Measurements from ENCODE around the gene NCF4. TPM values are rescaled to one million over a fixed set of nuclear protein-coding genes. Genes with fewer than 3 reads are reported as not detected.

Gene NCF4
- total RNA-seq, 1 donor, result not detected

DNA sequence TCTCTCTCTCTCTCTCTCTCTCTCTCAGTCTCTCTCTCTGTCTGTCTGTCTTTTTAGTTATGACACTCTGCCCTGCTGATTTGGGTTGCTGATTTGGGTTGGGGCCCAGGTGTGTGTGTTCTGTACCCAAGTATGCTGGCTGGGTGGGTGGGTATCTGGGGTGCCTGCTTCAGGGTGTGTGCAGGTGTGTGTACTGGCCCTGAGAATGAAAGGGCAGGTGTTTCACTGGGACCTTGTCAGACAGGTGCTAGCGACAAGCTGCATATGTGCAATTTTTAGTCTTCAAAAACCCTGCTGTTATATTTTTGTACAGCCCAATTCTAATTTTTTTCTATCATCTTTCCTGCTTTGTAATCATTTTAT lies 53.6 kb downstream of the NCF4 start:
- no peak for DNase-seq (ENCODE audit: low read depth)
- H3K4me3 ChIP-seq (ENCODE audit: low read depth, low read length), result no peak overlapping the region
- TF ChIP-seq, protein P1, sequence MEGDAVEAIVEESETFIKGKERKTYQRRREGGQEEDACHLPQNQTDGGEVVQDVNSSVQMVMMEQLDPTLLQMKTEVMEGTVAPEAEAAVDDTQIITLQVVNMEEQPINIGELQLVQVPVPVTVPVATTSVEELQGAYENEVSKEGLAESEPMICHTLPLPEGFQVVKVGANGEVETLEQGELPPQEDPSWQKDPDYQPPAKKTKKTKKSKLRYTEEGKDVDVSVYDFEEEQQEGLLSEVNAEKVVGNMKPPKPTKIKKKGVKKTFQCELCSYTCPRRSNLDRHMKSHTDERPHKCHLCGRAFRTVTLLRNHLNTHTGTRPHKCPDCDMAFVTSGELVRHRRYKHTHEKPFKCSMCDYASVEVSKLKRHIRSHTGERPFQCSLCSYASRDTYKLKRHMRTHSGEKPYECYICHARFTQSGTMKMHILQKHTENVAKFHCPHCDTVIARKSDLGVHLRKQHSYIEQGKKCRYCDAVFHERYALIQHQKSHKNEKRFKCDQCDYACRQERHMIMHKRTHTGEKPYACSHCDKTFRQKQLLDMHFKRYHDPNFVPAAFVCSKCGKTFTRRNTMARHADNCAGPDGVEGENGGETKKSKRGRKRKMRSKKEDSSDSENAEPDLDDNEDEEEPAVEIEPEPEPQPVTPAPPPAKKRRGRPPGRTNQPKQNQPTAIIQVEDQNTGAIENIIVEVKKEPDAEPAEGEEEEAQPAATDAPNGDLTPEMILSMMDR (IDR thresholded peaks at IDR 0.05; ENCODE audit: insufficient read depth, low read depth, low read length), result no peak

DNA sequence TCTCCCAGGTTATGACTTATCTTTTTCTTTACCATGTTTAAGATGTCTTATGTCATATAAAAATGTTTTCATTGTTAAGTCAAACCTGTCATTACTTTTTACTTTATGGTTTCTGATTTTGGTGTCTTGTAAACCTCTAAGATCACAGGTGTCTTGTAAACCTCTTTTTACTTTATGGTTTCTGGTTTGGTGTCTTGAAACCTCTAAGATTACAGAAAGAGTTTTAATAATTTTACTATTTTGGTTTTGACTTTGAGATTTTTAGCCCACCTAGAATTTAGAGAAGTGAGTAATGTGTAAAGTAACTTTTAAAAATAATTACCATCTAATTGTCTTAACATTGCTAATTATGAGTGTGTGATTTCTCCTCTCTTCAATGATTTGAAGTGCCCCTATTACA lies 55.2 kb downstream of the NCF4 start:
- no peak overlapping the region for H3K4me3 ChIP-seq (ENCODE audit: low read depth, low read length)

DNA sequence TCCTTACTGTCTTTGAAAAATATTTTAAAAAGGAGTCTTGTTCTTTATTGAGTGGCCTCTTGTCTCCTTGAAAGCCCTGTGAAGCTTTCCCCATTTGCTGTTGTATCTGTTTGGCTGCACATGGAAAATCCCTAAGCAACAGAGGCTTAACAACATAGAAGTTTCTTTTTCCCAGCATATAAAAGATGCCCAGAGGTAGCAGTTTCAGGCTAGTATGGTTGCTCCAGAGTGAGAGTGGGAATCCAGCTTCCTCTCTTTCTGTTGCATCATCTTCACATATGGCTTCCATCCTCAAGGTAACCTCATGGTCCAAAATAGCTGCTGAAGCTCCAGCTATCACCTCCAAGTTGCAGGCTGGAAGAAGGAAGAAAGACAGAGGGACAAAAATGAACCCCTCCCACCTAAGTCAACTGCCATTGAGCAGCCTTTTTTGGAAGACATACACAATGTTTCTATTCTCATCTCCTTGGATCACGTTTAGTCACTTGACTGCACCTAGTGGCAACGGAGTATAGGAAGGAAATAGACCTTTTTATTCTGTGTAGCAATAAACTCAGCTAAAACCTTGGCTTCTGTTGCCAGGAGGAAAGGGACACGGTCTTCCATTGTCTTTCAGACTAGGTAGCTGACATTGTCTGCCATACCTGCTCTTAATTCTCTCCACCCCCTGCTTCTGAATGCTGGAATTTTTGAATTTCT lies 57.9 kb downstream of the NCF4 start:
- TF ChIP-seq, protein P1 (IDR thresholded peaks at IDR 0.05; ENCODE audit: insufficient read depth, low read depth, low read length), result no peak
- no peak overlapping the region for H3K4me3 ChIP-seq (ENCODE audit: low read depth, low read length)
- DNase-seq (ENCODE audit: low read depth), result no peak

More for the DNA sequence above, 55.2 kb downstream of the NCF4 start:
- no peak for DNase-seq (ENCODE audit: low read depth)
- TF ChIP-seq, protein P1 (IDR thresholded peaks at IDR 0.05; ENCODE audit: insufficient read depth, low read depth, low read length), result no peak

DNA sequence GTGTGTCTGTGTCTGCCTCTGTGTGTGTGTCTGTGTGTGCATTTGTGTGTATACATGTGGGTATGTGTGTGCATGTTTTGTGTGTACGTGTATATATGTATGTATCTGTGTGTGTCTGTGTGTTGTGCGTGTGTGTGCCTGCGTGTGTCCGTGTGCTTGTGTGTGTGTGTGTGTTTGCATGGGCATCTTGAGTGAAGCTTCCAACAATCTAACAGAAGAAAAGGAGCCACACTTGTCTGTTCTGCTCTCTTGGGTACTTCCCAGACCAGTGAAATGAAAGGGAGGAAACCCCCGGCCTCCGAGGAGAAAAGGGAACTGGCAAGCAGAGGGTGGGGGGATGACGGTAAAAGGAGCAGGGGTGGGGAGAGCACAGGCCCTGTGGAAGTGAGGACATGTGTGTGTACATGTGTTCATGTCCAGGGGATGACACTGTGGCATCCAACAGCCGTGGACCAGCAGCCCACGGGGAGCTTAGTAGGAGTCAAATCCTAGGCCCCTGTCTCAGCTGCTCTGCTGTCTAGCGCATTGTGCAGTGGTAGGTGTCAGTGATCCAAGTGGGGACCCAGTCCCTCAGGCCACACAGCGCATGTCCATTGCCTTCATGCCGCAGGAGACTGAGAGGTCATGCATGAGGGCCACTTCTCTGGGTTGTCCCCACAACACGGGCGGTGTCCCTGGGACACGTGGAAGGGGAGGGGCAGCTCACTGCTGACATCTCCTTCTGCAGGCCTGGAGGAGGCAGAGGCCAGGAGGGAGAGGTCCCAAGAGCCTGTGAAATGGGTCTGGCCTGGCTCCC lies 60.7 kb downstream of the NCF4 start:
- TF ChIP-seq, protein P1 (IDR thresholded peaks at IDR 0.05; ENCODE audit: insufficient read depth, low read depth, low read length), result no peak
- DNase-seq (ENCODE audit: low read depth), result no peak

DNA sequence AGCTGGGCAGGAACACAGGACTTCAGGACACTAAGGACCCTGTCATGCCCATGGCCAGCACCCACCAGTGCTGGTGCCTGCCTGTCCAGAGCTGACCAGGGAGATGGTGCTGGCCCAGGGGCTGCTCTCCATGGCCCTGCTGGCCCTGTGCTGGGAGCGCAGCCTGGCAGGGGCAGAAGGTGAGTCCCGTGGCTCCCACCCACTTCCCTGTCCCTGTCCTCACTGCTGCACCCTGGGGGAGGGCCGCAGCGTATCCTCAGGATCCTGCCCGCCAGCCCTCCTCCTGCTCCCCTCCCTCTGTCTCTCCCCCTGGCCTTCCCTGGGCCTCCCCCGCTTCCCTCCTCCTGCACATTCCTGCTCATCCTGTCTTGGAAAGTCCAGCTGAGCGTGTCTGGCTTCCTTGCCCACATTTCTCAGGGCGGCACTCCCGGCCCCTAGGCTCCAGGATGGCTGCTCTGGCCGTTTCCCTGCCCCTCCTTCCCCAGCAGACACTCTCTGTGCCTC lies 61.4 kb downstream of the NCF4 start:
- H3K4me3 ChIP-seq (ENCODE audit: low read depth, low read length), result no peak overlapping the region
- no peak for DNase-seq (ENCODE audit: low read depth)
- TF ChIP-seq, protein P1 (IDR thresholded peaks at IDR 0.05; ENCODE audit: insufficient read depth, low read depth, low read length), result no peak

More for the DNA sequence above, 60.7 kb downstream of the NCF4 start:
- no peak overlapping the region for H3K4me3 ChIP-seq (ENCODE audit: low read depth, low read length)

DNA sequence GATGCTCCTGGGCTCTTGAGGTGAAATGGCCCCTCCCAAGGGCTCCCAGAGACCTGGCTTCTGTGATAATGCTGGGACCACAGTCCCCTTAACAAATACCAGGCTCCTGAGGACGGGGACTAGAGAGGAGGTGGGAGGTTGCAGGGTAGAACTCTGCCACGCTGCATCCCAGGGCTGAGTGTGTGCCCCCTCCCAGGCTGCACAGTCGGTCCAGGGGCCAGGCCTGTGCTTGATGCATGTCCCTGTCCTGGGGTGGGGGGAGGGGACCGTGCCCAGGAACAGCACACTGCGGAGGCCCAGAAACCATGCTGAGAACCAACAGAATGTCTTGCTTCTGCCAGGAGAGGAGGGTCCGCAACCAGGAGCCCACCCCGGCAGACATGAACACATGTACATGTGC lies 61.9 kb downstream of the NCF4 start:
- DNase-seq (ENCODE audit: low read depth), result no peak
- no peak overlapping the region for H3K4me3 ChIP-seq (ENCODE audit: low read depth, low read length)
- TF ChIP-seq, protein P1 (IDR thresholded peaks at IDR 0.05; ENCODE audit: insufficient read depth, low read depth, low read length), result no peak
